HL-60 (cell line): ENCODE measurements around the gene HMCES.

Source experiments
- DNase-seq, 2 experiments: peaks; one replicate each; pipeline ENCODE4 v3.0.0-alpha.2; 2010 to 2020; ENCODE audit warnings: low read depth in 1 of 2, low spot score in 1 of 2
- H3K27ac ChIP-seq: fragments of 250-450 bp; sonication (Bioruptor Pico); replicated peaks from 2 replicates; pipeline ENCODE4 v1.5.1; 2020; ENCODE audit warnings: mild to moderate bottlenecking, moderate library complexity
- H3K27me3 ChIP-seq: fragments of 250-450 bp; sonication (Bioruptor Pico); 2 replicates; pipeline ENCODE4 v1.5.1; 2021; ENCODE audit warnings: mild to moderate bottlenecking, moderate library complexity; ENCODE audit not compliant: insufficient read depth, poor library complexity, severe bottlenecking
- H3K4me3 ChIP-seq: replicated peaks from 2 replicates; pipeline ENCODE4 v1.5.1; 2011; ENCODE audit warnings: mild to moderate bottlenecking, control low read depth, low read length; ENCODE audit not compliant: insufficient read depth
- GABPA ChIP-seq: IDR thresholded peaks from 2 replicates; pipeline ENCODE4 v1.6.1; 2012; ENCODE audit warnings: low read depth
- POLR2AphosphoS5 ChIP-seq: IDR thresholded peaks from 2 replicates; pipeline ENCODE4 v1.6.1; 2012; ENCODE audit warnings: low read depth
- SPI1 ChIP-seq: IDR thresholded peaks from 2 replicates; pipeline ENCODE4 v1.6.1; 2012; ENCODE audit warnings: low read depth, mild to moderate bottlenecking, borderline replicate concordance
- TF ChIP-seq, protein P1 (sequence below): IDR thresholded peaks from 2 replicates; pipeline ENCODE4 v1.6.1; 2012; ENCODE audit warnings: low read depth; ENCODE audit not compliant: insufficient replicate concordance
- TF ChIP-seq, protein P2 (sequence below): IDR thresholded peaks from one replicate; pipeline ENCODE4 v1.5.1; 2011; ENCODE audit warnings: low read length, control low read depth, inconsistent platforms; ENCODE audit not compliant: insufficient read depth

The HMCES gene

DNA sequence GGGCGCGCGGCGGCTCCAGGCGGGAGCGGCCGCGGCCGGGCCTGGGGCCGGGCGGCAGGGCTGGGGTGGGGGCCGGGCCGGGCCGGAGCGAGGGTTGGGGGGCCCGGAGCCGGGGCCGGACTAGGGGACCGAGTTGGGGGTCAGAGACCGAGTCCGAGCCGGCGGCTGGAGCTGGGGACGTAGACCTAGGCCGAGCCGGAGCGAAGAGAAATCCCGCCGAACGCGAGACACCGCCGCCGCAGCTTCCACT is 37.3 kb downstream of the HMCES start:
- peak overlapping the region; percentile 75 for H3K4me3 ChIP-seq
- H3K27me3 ChIP-seq, result no peaks in the 10 kb centered on the region
- TF ChIP-seq POLR2AphosphoS5, result peak; percentile 93
- TF ChIP-seq, protein P1, sequence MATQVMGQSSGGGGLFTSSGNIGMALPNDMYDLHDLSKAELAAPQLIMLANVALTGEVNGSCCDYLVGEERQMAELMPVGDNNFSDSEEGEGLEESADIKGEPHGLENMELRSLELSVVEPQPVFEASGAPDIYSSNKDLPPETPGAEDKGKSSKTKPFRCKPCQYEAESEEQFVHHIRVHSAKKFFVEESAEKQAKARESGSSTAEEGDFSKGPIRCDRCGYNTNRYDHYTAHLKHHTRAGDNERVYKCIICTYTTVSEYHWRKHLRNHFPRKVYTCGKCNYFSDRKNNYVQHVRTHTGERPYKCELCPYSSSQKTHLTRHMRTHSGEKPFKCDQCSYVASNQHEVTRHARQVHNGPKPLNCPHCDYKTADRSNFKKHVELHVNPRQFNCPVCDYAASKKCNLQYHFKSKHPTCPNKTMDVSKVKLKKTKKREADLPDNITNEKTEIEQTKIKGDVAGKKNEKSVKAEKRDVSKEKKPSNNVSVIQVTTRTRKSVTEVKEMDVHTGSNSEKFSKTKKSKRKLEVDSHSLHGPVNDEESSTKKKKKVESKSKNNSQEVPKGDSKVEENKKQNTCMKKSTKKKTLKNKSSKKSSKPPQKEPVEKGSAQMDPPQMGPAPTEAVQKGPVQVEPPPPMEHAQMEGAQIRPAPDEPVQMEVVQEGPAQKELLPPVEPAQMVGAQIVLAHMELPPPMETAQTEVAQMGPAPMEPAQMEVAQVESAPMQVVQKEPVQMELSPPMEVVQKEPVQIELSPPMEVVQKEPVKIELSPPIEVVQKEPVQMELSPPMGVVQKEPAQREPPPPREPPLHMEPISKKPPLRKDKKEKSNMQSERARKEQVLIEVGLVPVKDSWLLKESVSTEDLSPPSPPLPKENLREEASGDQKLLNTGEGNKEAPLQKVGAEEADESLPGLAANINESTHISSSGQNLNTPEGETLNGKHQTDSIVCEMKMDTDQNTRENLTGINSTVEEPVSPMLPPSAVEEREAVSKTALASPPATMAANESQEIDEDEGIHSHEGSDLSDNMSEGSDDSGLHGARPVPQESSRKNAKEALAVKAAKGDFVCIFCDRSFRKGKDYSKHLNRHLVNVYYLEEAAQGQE, result no peak
- DNase-seq, result no peak
- peak overlapping the region; percentile 95 for H3K27ac ChIP-seq

DNA sequence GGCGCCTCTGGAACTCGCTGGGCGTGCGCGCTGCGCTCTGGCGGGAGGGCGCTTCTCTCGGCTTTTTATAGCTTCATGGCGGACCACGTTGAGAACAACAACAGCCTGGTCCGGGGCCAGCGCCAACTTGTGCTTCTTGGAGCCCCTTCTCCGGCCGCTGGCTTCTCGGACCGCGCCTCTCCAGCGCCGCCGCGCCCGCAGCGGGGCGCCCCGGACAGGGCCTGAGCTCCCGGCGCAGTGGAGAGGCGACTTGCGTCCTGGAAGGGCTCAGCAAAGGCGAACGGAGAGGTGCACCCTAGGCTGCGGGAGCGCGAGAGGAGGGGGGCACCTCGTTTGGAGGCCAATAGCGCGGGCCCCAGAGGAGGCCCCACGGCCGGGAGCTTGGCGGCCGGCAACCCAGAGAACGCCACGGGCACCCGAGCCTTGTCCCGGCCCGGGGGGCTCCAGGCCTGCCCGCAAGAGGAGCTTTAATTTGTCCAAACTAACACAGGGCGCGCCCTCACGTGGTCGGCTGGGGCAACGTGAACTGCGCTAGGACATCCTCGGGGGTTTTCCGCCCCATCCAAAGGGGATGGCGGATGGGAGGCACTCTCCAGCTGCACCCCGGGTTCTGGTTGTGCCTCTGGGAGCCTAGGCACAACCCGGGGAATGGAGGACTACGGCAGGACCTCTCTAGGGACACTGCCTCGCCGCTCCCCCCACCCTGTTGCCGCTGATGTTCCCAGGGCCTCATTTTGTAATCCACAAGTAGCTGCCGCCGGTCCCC is 37.8 kb downstream of the HMCES start:
- TF ChIP-seq, protein P1, result peak; percentile 59
- no peak for TF ChIP-seq SPI1
- TF ChIP-seq POLR2AphosphoS5, result 0 out of 2 replicates have a peak, but pooled peaks have one; percentile 13
- TF ChIP-seq GABPA, result no peak
- peak; percentile 71 to 88 for DNase-seq
- Histone ChIP-seq H3K27me3 (no peaks in the 10 kb centered on the region), H3K27ac (peak overlapping the region; percentile 95), H3K4me3 (peak overlapping the region; percentile 75)

DNA sequence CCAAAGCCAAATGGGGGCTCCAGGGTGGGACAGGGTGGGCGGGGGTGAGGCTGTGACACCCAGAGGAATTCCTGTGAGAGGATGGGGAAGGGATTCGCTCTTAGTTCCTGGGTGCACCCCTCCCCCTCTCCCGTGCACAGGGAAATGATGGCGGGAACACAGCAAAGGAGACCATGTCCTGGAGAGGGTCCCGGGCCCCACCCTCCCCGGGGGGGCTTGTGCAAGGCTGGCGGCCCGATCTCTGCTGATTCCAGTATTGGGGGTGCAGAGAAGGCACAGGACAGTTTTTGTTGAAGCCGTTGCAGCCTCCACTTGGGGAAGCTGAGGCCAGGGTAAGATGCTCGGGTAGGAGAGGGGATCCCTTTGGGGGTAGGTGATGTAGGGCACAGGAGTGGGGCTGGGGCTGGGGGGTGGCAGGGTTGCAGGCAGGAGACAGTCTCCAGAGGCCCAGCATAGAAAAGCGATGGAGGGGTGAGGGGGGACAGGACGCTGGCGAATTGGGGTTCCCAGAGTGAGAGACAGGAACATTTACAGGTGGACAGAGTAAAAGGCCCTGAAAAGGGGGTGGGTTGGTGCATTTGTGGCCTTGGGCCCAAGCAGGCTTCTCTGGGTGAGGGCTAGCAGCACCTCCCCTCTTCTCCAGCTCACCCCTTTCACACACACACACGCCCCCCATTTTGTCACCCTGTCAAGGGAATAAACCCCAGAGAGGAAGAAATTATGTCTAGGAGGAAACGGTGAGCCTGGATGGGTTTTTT is 38.5 kb downstream of the HMCES start:
- peak overlapping the region; percentile 95 for H3K27ac ChIP-seq
- TF ChIP-seq GABPA (no peak), SPI1 (no peak), POLR2AphosphoS5 (no peak)
- TF ChIP-seq, protein P2, sequence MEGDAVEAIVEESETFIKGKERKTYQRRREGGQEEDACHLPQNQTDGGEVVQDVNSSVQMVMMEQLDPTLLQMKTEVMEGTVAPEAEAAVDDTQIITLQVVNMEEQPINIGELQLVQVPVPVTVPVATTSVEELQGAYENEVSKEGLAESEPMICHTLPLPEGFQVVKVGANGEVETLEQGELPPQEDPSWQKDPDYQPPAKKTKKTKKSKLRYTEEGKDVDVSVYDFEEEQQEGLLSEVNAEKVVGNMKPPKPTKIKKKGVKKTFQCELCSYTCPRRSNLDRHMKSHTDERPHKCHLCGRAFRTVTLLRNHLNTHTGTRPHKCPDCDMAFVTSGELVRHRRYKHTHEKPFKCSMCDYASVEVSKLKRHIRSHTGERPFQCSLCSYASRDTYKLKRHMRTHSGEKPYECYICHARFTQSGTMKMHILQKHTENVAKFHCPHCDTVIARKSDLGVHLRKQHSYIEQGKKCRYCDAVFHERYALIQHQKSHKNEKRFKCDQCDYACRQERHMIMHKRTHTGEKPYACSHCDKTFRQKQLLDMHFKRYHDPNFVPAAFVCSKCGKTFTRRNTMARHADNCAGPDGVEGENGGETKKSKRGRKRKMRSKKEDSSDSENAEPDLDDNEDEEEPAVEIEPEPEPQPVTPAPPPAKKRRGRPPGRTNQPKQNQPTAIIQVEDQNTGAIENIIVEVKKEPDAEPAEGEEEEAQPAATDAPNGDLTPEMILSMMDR, result no peak
- TF ChIP-seq, protein P1, result no peak
- H3K27me3 ChIP-seq, result no peaks in the 10 kb centered on the region
- H3K4me3 ChIP-seq, result peak overlapping the region; percentile 75
- DNase-seq, result no peak

GRCh38 chr3:129317848-129318247 is 39.2 kb downstream of the HMCES start:
- H3K27me3 ChIP-seq, result no peaks in the 10 kb centered on the region
- H3K27ac ChIP-seq, result no peak overlapping the region
- no peak overlapping the region for H3K4me3 ChIP-seq
- DNase-seq, result no peak
- TF ChIP-seq POLR2AphosphoS5 (no peak), GABPA (no peak)
